HEK293T (cell line): ENCODE measurements around the gene HAUS5.

Source experiments
- CTCF ChIA-PET: fragments of 350-600 bp; formaldehyde crosslinking; extraction: SDS; loops from one replicate; lab custom pipeline; 2021; ENCODE audit warnings: antibody characterized with exemption, inconsistent platforms; lab: Yijun Ruan, JAX
- POLR2A ChIA-PET: fragments of 350-600 bp; formaldehyde crosslinking; extraction: SDS; loops from one replicate; lab custom pipeline; 2020; ENCODE audit warnings: antibody characterized with exemption, inconsistent platforms; lab: Yijun Ruan, JAX
- DNase-seq: peaks from one replicate; pipeline ENCODE4 v3.0.0; 2012; ENCODE audit warnings: mixed read lengths; ENCODE audit errors: extremely low spot score
- ARNT ChIP-seq: fragments of 450-650 bp; IDR thresholded peaks from 2 replicates; pipeline ENCODE4 v1.6.1; 2017; ENCODE audit warnings: mild to moderate bottlenecking
- BHLHE40 ChIP-seq: fragments of 450-650 bp; IDR thresholded peaks from 2 replicates; pipeline ENCODE4 v1.6.1; 2016; ENCODE audit warnings: mild to moderate bottlenecking, moderate library complexity, borderline replicate concordance
- CTBP1 ChIP-seq: fragments of 450-650 bp; IDR thresholded peaks from 2 replicates; pipeline ENCODE4 v1.6.1; 2016; ENCODE audit warnings: borderline replicate concordance
- ELF4 ChIP-seq: fragments of 450-650 bp; IDR thresholded peaks from 2 replicates; pipeline ENCODE4 v1.6.1; 2017; ENCODE audit warnings: antibody characterized with exemption
- FOXA1 ChIP-seq: fragments of 450-650 bp; IDR thresholded peaks from 2 replicates; pipeline ENCODE4 v1.6.1; 2016; ENCODE audit warnings: mild to moderate bottlenecking
- FOXK2 ChIP-seq: fragments of 450-650 bp; IDR thresholded peaks from 2 replicates; pipeline ENCODE4 v1.6.1; 2016; ENCODE audit warnings: mild to moderate bottlenecking
- FOXM1 ChIP-seq: fragments of 450-650 bp; IDR thresholded peaks from 2 replicates; pipeline ENCODE4 v1.6.1; 2017; ENCODE audit warnings: mild to moderate bottlenecking, borderline replicate concordance
- HDGF ChIP-seq: fragments of 450-650 bp; IDR thresholded peaks from 2 replicates; pipeline ENCODE4 v1.6.1; 2017; ENCODE audit warnings: antibody characterized with exemption, borderline replicate concordance
- L3MBTL2 ChIP-seq: fragments of 450-650 bp; conservative IDR thresholded peaks from 2 replicates; pipeline ENCODE4 v1.6.1; 2016; ENCODE audit warnings: mild to moderate bottlenecking
- LEF1 ChIP-seq: fragments of 450-650 bp; IDR thresholded peaks from 2 replicates; pipeline ENCODE4 v1.6.1; 2017; ENCODE audit warnings: mild to moderate bottlenecking, borderline replicate concordance
- NFRKB ChIP-seq: fragments of 450-650 bp; IDR thresholded peaks from 2 replicates; pipeline ENCODE4 v1.6.1; 2016; ENCODE audit warnings: mild to moderate bottlenecking, moderate library complexity
- PKNOX1 ChIP-seq: fragments of 450-650 bp; IDR thresholded peaks from 2 replicates; pipeline ENCODE4 v1.6.1; 2016
- SP1 ChIP-seq: fragments of 450-650 bp; IDR thresholded peaks from 2 replicates; pipeline ENCODE4 v1.6.1; 2017
- SUZ12 ChIP-seq: fragments of 450-650 bp; IDR thresholded peaks from 2 replicates; pipeline ENCODE4 v1.6.1; 2016; ENCODE audit warnings: mild to moderate bottlenecking
- TARDBP ChIP-seq: fragments of 450-650 bp; IDR thresholded peaks from 2 replicates; pipeline ENCODE4 v1.6.1; 2016
- ZNF384 ChIP-seq: fragments of 450-650 bp; IDR thresholded peaks from 2 replicates; pipeline ENCODE4 v1.6.1; 2016

HAUS5 gene

GRCh38 chr19:35607661-35608060, 4.9 kb upstream of the HAUS5 start:
- CTCF ChIA-PET: interaction anchor here (0.5 kb wide), 1 partner anchor 81 kb away, joined by 3 read pairs; no protein-coding TSS in a partner anchor

GRCh38 chr19:35608251-35608650, 4.3 kb upstream of the HAUS5 start:
- CTCF ChIA-PET: interaction anchor here (0.5 kb wide), 1 partner anchor 81 kb away, joined by 3 read pairs; no protein-coding TSS in a partner anchor
- DNase-seq: no peak
- POLR2A ChIA-PET: interaction anchor here (0.9 kb wide), 1 partner anchor 40 kb away, joined by 4 read pairs; the partner anchor contains the start of gene COX6B1
- TF ChIP-seq FOXM1: no peak
- no peak for TF ChIP-seq NFRKB
- no peak for TF ChIP-seq SP1
- TF ChIP-seq BHLHE40: no peak
- TF ChIP-seq ZNF384: no peak
- TF ChIP-seq FOXA1: no peak
- TF ChIP-seq ELF4: no peak
- no peak for TF ChIP-seq HDGF
- no peak for TF ChIP-seq PKNOX1
- no peak for TF ChIP-seq CTBP1
- no peak for TF ChIP-seq LEF1
- no peak for TF ChIP-seq SUZ12
- no peak for TF ChIP-seq FOXK2
- TF ChIP-seq L3MBTL2: no peak
- TF ChIP-seq ARNT: no peak
- no peak for TF ChIP-seq TARDBP

More at GRCh38 chr19:35607661-35608060, 4.9 kb upstream of the HAUS5 start:
- TF ChIP-seq FOXK2: no peak
- no peak for DNase-seq
- POLR2A ChIA-PET: interaction anchor here (0.9 kb wide), 1 partner anchor 40 kb away, joined by 4 read pairs; the partner anchor contains the start of gene COX6B1

GRCh38 chr19:35609851-35610353, 2.6 kb upstream of the HAUS5 start:
- TF ChIP-seq FOXM1: no peak
- no peak for TF ChIP-seq ELF4
- TF ChIP-seq SUZ12: no peak
- TF ChIP-seq ARNT: no peak
- TF ChIP-seq TARDBP: no peak
- no peak for TF ChIP-seq SP1
- TF ChIP-seq FOXK2: no peak
- TF ChIP-seq NFRKB: no peak
- no peak for TF ChIP-seq FOXA1
- no peak for TF ChIP-seq PKNOX1
- no peak for TF ChIP-seq HDGF
- no peak for TF ChIP-seq CTBP1
- TF ChIP-seq LEF1: no peak
- TF ChIP-seq ZNF384: no peak
- no peak for TF ChIP-seq BHLHE40
- no peak for TF ChIP-seq L3MBTL2
- no peak for DNase-seq

GRCh38 chr19:35612224-35612558, 344 bp upstream of the HAUS5 start:
- no peak for TF ChIP-seq PKNOX1
- TF ChIP-seq LEF1: no peak
- TF ChIP-seq SP1: no peak
- no peak for TF ChIP-seq FOXM1
- TF ChIP-seq TARDBP: no peak
- no peak for TF ChIP-seq BHLHE40
- TF ChIP-seq HDGF: no peak
- no peak for TF ChIP-seq FOXA1
- TF ChIP-seq CTBP1: no peak
- TF ChIP-seq ELF4: no peak
- no peak for TF ChIP-seq ARNT
- TF ChIP-seq NFRKB: no peak
- no peak for TF ChIP-seq ZNF384
- no peak for TF ChIP-seq FOXK2
- no peak for TF ChIP-seq L3MBTL2
- no peak for TF ChIP-seq SUZ12
- ChIA-PET POLR2A (interaction anchor here (0.6 to 2.8 kb wide), 10 partner anchors 11 to 136 kb away, joined by 3 to 16 read pairs (median 6); partner anchors contain the start of genes COX6B1 and LIN37), CTCF (interaction anchor here (0.6 kb wide), 2 partner anchors 12 to 41 kb away, joined by 4 to 6 read pairs; no protein-coding TSS in a partner anchor)
- DNase-seq: no peak

More at GRCh38 chr19:35609851-35610353, 2.6 kb upstream of the HAUS5 start:
- POLR2A ChIA-PET: interaction anchor here (1.2 kb wide), 1 partner anchor 28 kb away, joined by 4 read pairs; no protein-coding TSS in a partner anchor
- CTCF ChIA-PET: no interaction called here

- TF ChIP-seq HDGF (no peak), ZNF384 (no peak), FOXA1 (no peak), TARDBP (no peak), SUZ12 (no peak), L3MBTL2 (no peak), ARNT (no peak), NFRKB (no peak), FOXM1 (no peak), SP1 (no peak), FOXK2 (no peak), PKNOX1 (no peak), ELF4 (no peak), CTBP1 (no peak), LEF1 (no peak), BHLHE40 (no peak)
- ChIA-PET CTCF (interaction anchor here (0.6 to 0.7 kb wide), 2 partner anchors 16 to 65 kb away, joined by 4 to 6 read pairs; no protein-coding TSS in a partner anchor), POLR2A (interaction anchor here (0.9 to 2.8 kb wide), 8 partner anchors 9 to 131 kb away, joined by 3 to 16 read pairs (median 6); partner anchors contain the start of gene COX6B1)
- no peak for DNase-seq
Observed at GRCh38 chr19:35613574-35613973, 1.0 kb downstream of the HAUS5 start.
